ENCODE results near the gene NAP1L5.

Gene NAP1L5

GRCh38 chr4:88660446-88661294 is 37.0 kb downstream of the NAP1L5 start:
- no peak for DNase-seq (ENCODE audit: low read depth)

GRCh38 chr4:88659890-88660208 is 37.8 kb downstream of the NAP1L5 start:
- no peak for DNase-seq (ENCODE audit: low read depth)

GRCh38 chr4:88659055-88659889 is 38.4 kb downstream of the NAP1L5 start:
- no peak for DNase-seq (ENCODE audit: low read depth)

- DNase-seq (ENCODE audit: low read depth) = no peak
Observed at GRCh38 chr4:88655226-88655625, 42.4 kb downstream of the NAP1L5 start.

- DNase-seq (ENCODE audit: low read depth) = no peak
Observed at GRCh38 chr4:88653371-88653946, 44.2 kb downstream of the NAP1L5 start.

GRCh38 chr4:88649716-88650115 is 47.9 kb downstream of the NAP1L5 start:
- DNase-seq (ENCODE audit: low read depth) = no peak

GRCh38 chr4:88646528-88647280 is 50.9 kb downstream of the NAP1L5 start:
- no peak for DNase-seq (ENCODE audit: low read depth)

GRCh38 chr4:88645994-88646393 is 51.6 kb downstream of the NAP1L5 start:
- DNase-seq (ENCODE audit: low read depth) = no peak

Data from stimulated activated CD8-positive, alpha-beta memory T cell treated with anti-CD3 and anti-CD28 coated beads, Interleukin-7, amount 100 ng/mL, for 24 hours (primary cell).